Measurements from ENCODE around the gene PROCA1.
"Not testable (repeated sequence)": the region's sequence is repeated elsewhere in the genome, so short reads cannot be mapped to it uniquely, and the experiment has no call there.

PROCA1 gene

DNA sequence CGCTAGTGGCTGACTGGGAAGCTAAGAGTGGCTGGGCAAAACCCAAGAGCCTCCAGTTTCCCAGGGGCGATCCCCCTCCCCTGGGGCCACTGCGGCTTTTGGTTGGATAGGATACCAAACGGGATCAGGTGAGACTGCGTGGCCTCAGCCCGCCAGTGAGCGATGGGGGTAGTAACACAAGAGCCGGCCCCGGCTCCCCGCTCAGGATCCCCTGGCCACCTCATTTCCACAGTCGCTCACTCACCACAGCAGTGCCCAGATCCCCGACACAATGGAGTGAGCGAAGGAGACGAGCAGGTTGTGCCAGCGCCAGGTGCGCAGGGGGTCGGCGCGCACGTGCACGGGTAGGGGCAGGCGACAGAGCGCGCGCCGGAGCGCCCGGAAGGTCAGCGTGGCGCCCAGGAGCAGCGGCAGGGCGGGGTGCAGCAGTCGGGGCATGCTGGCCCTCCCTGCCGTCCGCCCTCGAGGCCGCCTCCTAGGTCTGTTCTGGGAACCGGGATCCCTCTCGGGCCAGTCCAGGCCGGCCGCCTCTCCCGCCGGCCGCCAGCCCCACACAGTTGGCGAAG lies 14.1 kb upstream of the PROCA1 start:
- peak; percentile 48 for DNase-seq

- DNase-seq = peak; percentile 33
These were observed 13.5 kb upstream of the PROCA1 start for GRCh38 chr17:28725166-28725659.

- no peak for DNase-seq
These were observed 12.9 kb upstream of the PROCA1 start for GRCh38 chr17:28724500-28725165.

GRCh38 chr17:28723836-28724499 lies 12.3 kb upstream of the PROCA1 start:
- DNase-seq = not testable (repeated sequence)

GRCh38 chr17:28723159-28723835 lies 11.6 kb upstream of the PROCA1 start:
- no peak for DNase-seq

DNA sequence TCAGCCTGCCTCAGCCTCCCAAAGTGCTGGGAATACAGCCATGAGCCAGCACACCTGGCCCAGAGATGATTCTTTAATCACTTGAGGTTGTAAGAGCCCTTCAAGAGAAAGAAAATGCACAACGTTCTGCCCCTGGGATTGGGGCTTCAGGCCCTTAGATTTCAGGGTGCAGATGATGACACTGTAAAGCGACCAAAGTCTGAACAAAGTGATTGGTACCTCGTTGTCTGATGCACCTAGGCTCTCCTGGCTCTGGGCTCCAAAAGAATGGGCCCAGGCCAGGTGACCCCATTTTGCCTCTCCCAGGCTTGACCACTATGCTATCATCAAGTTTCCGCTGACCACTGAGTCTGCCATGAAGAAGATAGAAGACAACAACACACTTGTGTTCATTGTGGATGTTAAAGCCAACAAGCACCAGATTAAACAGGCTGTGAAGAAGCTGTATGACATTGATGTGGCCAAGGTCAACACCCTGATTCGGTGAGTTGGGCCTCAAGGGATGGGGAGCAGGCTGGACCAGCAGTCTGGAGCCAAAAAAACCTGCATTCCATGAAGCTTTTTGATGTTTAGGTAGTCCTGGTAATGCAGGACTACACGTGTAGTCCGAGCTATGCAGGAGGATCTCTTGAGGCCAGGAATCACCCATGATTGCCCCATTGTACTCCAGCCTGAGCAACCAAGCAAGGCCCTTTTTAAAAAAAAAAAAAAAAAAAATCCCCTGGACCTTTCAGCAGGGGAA lies 10.9 kb upstream of the PROCA1 start:
- no peak for DNase-seq

GRCh38 chr17:28720997-28721329 lies 9.3 kb upstream of the PROCA1 start:
- not testable (repeated sequence) for DNase-seq

DNA sequence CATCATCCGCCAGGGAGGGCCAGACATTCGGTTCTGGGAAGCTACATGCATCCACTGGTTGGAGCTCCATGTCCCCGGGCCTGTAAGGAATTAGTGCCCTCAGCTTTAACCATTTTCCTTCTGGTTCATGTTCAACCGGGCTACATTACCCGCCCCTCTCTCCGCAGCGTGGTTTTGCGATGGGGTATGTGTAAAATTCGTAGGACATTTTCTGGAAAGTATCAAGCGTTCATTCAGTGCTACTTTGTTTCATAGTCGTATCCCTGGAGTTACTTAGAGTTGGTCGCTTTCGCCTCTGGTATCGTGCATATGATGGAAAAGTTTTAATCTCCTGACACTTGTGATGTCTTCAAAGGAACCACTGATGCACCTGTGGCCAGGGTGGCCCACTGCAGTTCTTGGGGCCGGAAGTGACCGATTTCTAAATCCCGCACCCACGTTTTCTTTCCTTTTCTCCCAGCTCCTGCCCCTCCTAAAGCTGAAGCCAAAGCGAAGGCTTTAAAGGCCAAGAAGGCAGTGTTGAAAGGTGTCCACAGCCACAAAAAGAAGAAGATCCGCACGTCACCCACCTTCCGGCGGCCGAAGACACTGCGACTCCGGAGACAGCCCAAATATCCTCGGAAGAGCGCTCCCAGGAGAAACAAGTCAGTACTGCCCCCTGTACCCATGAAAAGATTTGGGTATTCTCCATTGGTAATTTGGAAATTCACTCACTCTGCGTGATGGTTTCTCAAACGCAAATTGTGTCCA lies 8.7 kb upstream of the PROCA1 start:
- no peak for DNase-seq

DNA sequence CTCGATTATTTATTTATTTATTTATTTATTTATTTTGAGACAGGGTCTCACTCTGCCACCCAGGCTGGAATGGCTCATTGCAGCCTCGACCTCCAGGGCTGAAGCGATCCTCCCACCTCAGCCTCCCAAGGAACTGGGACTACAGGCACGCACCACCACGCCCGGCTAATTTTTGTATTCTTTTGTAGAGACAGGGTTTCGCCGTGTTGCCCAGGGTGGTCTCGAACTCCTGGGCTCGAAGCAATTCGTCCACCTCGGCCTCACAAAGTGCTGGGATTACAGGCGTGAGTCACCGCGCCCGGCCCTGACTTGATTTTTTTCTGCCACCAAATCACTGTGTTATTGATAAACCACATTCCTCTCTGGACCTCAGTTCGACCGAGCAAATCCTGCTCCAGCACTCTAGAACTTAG lies 7.3 kb upstream of the PROCA1 start:
- no peak for DNase-seq

DNA sequence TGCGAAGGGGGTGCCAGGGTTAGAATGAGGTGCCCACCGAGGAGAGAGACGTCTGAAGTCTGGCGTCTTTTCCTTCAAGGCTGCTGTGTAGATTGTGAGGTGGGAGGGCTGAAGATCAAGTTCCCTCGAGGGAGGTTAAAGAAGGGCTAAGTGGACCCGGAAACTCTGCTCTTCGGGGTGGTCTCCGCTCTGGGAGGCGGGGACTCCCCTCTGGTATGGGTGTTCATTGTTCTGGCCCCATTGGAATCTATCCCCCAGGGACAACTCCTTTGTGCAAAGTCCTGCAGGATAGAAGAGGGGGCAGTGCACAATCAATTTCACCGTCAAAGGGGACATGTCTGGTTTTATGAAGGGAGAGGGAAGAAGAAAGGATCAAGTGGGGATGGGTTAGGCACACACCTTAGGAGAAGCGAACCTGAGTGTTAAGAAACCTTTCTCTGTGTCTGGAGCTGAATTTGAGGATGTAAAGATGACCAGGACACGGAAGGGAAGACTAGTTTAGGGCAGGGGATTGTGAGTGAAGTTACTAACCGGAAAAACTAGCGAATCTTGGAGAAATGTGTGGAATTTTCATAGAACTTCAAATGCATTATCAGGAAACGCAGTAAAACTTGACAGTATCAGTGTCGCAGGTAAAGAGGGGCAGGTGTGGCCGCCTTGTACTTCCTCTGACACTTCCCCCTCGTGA lies 6.8 kb upstream of the PROCA1 start:
- DNase-seq = no peak

DNA sequence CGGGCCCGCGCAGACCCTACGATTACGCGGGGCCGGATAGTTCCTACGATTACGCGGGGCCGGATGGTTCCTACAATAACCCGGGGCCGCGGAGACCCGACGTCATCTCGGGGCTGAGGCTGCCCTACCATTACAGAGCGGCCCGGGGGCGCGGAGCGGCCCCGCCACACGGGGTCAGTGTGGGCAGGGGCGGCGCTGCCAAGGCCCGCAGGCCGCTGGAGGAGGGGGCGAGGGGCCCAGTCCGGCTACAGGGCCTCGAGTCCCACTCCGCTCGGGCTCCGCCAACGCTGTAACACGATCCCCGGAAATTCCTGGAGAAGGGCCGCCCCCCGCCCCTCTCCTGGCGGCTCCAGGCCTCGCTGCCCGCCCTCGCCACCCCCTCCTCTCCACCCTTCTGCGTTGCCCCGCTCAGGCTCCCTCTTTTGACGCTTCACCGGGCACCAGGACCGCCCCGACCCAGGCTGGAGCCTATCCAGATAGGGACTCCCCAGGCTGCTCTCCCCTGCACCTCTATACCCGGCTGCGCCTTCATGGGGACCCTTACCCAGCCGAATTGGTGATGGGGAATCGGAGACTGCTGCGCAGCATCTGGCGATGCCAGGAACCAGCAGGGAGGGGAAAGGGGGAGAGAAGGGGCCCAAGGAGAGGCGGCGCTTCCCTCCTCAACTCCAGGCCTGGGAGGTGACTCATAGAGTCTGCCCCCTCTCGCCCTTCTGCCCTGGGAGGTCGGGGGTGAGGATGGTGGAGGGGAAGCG lies 6.1 kb upstream of the PROCA1 start, which contains the start of gene RAB34:
Gene RAB34, minus strand, starts transcription at position 291 of the 755 bp plus-strand sequence. CDS start 602 bp downstream, outside the sequence.
- peak; percentile 82 for DNase-seq

DNA sequence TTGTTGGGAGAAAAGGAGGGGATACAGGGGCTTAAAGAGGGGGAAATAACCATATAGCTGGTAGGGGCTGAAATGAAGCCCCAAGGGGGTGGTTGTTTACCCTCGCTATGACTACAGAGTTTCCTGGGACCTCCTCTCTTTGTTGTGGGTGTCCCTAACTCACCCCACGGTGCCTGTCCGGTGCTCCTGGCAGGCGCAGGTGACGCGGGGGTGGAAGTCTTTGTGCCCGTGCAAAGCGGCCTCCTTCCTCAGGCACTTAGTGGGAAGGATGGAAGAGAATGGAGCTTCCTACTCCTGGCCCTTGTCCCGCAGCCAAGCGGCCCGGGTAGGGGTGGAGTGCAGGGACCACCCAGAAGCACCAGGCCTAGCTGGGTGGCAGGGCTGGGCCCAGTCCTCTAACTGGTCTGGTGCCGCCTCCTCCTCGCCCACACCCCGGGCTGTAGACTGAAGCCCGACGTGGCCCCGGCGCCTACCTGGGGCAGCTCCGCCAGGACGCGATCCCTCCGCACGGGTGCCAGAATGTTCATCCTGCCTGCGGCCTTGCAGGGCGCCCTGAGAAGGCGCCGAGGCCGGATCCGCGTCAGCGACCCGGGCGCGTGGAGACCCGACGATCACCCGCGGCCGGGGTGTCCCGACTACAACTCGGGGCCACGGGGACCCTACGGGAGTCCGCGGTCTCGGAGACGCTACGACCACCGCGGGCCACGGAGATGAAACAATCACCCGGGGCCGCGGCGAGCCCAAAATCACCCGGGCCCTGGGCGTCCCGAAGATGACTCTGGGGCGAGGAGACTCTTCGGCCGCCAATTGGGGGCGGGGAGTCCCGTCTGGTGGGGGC lies 5.3 kb upstream of the PROCA1 start:
- DNase-seq = no peak

DNA sequence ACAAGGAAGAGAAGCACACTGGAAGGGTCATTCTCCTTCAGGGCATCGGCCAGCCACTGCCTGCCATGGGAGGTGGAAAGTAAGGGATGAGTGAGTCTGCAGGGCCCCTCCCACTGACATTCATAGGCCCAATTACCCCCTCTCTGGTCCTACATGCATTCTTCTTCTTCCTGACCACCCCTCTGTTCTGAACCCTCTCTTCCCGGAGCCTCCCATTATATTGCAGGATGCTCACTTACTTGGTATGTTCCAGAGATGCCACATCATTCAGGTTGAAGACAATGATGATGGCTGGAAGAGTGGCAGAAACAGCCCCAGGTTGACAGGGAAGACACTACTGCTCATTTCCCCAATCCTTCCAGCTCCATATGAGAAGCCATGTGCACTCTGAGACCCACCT lies 3.5 kb upstream of the PROCA1 start:
- no peak for DNase-seq

- DNase-seq = no peak
These were observed 2.6 kb upstream of the PROCA1 start for GRCh38 chr17:28714281-28714680.

- no peak for DNase-seq
These were observed 1.2 kb upstream of the PROCA1 start for GRCh38 chr17:28712705-28713415.

GRCh38 chr17:28712032-28712704 lies 480 bp upstream of the PROCA1 start:
- DNase-seq = no peak

GRCh38 chr17:28710861-28711722 lies 596 bp downstream of the PROCA1 start:
- DNase-seq = peak; percentile 89

DNA sequence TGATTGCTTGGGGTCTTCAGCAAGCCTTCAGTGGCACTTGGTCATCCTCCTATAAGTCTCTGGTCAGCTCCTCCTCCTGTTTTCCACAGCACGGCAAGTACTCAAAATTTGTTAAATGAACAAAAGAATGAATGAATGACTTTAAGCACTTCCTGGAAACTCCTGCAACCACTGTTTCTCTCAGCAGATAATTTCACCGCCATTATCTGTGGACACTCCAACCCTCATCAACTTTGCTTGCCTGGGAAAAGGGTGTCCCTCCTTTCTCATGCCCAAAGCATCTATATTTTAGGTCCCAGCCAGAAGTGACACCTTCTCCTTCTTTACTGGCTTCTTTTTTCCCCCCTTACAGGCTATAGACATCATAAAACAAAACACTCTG lies 4.4 kb downstream of the PROCA1 start:
- DNase-seq = no peak

Measured in NCI-H1694 treated with DMSO at 0.1 percent for 48 hours (cell line).